ENCODE data around the gene RORC.
"Not testable (repeated sequence)": the region's sequence is repeated elsewhere in the genome, so short reads cannot be mapped to it uniquely, and the experiment has no call there.

RORC gene

DNA sequence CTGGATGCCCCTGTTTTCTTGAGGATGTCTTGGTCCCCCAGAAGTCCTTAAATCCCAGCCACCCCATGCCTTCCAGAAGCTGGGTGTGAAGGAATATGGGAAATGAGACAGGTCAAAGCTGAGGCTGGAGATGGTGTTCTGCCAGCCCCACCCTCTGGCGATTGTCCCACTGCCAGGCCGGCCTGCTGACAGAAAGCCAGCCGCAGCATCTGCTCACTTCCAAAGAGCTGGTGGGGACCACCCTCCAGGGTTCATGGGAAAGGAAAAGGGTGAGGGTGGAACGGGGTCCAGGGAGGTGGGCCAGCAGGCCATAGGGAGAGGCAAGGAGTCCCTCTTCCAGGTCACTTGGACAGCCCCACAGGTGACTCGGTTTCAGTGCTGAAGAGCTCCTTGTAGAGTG is 24.5 kb downstream of the RORC start:
- DNase-seq, result peak in 1 of 56 donors; percentile 16

DNA sequence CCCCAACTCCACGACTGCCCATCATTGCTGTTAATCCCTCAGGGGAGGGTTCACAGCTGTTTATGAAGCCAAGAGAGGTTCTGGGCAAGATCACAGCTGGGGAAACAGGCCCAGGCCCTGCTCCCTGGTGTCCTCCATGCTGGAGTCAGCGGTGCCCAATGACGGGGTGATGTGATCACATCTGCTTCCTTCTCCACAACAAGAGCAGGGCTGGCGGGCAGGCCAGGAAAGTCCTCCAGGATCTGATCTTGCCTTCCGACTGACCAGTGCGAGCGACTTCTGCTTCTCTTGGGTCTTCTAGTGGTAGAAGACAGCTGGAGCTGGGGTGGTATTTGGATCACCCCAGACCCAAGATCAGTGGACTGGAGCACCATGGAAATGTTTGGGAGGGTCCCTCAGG is 25.4 kb downstream of the RORC start:
- no peak for DNase-seq

DNA sequence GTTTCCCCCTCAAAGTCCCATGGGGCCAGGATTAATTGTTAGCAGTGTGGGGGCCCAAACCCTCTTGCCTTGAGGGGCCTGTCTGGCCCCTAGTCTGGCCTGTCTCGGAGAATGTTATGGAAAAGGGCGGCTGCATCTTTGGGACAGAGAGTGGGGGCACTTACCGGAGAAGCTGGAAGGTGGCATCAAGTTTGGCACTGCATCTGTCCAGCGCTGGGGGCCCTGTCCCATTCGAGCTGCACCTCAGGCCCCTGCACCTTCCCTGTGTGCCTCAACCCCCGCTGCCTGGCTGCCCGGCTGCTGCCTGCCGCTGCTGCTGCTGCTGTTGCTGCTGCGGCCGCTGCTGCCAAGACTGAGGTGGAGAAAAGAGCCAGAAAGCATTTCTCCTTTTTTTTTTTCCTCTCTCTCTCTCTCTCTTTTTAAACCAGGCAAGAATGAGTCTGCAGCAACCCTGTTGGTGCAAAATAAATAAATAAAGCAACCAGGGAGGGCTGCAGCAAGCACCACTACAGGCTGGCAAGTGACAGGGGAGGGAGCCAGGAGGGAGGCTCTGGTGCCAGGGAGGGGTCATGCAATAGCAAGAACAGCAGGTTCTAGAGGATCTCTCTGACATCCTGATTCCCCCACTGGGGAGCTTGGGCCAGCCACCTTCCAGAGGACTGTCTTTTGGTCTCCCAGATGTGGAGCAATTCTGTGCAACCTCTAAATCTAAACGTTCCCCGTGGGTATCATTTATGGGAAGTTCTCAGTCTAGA is 26.4 kb downstream of the RORC start, which contains the start of gene LINGO4:
Gene LINGO4, minus strand, starts transcription at position 354 of the 755 bp plus-strand sequence. CDS start 2,715 bp downstream, outside the sequence.
- no peak for DNase-seq

DNA sequence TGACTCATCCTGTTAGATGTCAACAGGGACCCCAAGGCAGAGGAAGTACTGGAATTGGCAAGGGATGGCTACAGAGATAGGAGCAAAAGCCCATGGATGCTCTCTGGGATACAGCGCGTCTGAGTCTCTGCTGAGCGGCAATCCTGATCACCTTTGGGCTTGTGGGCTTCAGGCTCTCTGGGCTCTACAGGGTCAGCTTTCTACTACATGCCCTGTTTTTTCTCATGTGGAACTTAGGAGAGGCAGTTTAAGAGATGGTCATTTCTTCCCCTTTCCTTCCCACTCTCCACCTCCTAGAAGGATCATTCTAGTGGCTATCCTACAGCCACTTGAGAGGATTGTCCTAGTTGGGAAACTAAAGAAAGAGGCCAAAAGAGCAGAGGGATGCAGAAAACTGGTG is 27.7 kb downstream of the RORC start:
- DNase-seq, result no peak

DNA sequence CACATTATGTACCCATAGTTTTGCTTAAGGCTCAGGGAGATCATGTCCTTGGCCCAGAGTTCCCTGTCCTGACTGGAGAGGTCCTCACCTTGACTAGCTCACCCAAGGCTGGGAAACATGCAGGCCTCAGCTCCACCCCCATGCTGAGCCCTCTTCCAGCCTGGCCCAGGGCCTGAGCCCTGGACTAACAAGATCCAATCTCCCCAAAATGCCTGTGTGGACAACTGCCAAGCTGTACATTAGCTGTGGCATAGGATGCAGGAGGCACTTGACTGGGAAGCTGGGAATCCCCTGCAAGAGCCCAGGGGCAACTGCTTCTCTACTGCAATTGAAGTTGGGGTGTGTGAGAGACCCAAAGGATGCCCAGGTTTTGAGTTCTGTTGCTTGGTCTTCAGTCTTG is 28.4 kb downstream of the RORC start:
- no peak for DNase-seq

DNA sequence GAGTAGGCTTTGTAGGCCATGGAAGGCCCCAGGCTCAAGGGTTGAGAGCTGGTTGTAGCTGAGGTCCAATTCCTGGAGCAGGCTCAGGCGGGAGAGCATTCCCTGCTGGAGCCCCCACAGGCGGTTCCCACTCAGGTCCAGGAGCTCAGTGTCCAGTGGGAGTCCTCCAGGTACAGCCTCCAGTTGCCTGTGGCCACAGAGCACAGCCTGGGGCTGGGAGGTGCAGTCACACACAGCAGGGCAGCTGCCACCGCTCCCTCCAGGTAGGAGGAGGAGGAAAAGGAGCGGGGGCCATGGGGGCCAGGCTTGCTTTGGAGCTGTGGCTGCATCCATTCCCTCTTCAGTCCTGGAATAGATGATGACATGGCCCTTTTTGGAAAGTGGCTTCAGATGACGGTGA is 29.2 kb downstream of the RORC start:
- no peak for DNase-seq

DNA sequence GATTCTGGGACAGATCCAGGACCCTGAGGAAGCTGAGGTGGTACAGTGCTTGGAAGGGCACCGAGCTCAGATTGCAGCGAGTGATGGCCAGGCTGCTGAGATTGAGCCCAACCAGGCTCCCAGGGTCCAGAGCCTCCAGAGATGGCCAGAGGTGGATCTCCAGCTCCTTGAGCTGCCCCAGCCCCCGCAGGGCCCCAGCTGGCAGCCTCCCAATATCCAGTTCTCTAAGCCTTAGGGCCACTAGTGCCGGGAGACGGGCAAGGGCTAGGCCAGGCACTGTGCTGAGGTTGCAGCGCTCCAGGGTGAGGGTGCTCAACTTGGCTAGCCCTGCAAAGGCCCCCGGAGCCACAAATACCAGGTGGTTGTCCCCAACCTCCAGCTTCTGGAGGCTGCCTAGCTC is 29.8 kb downstream of the RORC start:
- DNase-seq, result no peak

DNA sequence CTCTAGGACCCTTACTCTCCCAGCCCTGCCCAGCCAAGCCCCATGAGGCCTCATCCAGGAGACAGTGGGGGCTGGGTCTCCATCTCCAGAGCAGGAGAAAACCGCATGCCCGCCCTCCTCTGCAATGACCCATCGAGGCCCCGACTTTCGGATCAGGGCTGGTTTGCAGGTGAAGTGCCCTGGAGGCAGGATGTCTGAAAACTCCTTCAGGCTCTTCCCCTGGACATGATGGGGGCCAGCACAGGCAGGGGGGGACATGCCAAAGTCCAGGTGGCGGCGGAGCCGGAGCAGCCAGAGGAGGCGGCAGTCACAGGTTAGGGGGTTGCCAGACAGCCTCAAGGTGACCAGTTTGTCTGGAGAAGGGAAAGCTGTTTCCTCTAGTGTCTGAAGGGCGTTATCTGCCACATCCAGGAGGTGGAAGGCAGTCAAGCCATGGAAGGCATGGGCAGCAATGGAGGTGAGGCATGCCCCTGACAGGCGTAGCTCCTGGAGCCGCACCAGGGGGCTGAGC is 30.2 kb downstream of the RORC start:
- DNase-seq, result no peak

DNA sequence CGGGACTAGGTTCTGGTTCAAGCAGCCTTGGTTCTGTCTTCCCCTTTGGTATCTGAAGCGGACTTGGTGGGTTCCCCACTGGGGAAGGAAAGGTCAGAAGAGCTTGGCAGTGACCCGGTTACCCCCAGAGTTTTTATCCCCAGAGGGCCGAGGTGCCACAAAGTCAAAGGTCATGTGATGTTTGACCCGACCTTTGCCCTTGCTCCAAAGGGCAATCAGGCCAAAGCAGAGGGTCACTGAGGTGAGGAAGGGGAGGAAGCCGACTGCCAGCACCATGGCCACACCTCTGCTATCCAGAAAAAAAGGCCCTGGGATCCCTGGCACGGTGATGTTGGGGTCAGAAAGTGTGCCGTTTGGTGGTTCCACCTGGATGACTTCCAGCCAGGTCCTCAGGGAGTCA is 30.8 kb downstream of the RORC start:
- no peak for DNase-seq

DNA sequence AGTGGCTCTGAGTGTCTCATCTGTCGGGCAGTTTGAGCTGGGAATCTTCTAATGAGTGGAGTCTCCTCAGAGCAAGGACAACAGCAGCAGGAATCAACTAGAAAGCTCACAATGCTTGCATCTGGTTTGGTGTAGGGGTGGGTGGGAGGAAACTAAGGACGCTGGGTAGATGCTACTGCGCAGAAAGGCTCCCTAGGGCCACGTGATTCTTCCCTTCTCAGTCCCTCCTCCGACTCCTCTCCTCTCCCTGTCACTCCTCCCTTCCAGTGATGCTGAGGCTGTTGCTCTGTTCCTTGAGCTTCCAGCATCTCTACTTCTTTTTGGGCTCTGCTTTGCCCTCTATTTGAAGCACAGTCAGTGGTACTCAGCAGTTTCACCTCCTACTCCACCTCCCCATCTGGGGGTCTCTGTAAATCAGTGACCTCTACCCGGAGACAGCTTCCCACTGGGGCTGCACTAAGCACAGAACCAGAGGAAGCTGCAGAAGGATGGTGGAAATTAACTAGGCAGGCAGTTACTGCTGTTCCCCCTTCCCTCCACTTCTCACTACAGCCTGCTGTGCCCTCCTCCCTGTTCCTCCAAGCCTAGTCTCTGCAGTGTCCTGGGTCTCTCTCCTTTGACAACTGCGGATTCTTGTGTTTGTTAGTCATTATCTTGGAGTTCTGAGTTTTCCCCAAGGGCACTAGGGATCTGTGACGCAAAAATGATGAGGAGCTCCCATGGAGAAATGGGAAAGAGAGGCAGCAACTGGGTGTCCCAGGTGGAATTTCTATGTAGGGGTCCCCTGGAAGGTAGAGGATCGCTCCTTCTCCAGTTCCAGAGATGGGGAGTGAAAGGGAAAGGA is 32.2 kb downstream of the RORC start:
- peak in 2 of 56 donors; percentile 5 to 39 for DNase-seq

DNA sequence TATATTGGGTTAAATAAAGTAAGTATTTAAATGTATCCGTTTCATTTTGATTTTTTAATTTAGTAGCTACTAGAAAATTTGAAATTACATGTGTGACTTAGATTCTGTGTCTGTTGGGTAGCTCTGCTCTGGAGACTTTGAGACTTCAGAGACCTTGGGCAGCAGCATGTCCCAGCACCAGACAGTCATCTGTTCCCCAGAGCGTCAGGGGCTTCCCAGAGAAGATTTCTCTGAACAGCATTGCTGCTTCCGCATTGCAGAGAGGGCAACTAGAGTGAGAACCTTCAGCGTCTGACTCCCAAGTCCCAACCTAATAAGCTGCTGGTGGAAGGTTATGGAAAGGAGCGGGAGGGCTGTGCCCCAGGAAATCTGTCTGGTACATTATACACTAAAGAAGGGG is 33.0 kb downstream of the RORC start:
- no peak for DNase-seq

DNA sequence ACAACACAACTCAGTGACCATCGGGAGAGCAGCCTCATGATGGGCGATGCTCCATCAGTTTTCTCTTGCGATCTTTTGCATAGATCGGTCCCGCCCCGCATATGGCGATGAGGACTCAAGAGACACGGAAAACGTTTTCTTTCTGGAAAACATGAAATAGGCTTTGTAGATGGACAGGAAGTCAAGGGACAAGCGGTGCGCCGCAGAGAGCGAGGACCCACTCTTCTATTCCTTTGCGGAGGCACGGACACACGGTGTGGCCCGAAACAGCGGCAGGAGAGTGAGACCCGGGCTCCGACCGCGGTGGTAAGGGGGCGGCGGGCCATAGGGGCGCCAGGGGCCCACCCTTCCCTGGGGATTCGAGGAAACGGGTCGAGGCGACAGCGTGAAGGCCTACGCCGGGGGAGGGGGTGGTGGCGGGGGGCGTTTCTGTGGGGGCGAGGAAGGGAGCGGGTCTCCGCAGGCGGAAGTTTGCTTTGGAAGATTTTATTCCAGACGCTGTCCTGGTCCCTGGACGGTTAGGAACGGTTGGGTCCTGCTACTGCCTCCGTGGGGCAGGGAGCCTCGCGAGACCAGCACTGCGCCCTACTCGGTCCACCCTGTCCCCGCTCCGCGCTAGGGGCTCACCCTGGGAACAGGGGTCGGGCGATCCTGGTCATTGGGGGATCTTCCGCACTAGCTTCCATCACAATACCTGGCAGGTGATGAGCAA is 40.5 kb downstream of the RORC start:
- DNase-seq, result peak in 5 of 56 donors; percentile 13 to 43 (median 22)

DNA sequence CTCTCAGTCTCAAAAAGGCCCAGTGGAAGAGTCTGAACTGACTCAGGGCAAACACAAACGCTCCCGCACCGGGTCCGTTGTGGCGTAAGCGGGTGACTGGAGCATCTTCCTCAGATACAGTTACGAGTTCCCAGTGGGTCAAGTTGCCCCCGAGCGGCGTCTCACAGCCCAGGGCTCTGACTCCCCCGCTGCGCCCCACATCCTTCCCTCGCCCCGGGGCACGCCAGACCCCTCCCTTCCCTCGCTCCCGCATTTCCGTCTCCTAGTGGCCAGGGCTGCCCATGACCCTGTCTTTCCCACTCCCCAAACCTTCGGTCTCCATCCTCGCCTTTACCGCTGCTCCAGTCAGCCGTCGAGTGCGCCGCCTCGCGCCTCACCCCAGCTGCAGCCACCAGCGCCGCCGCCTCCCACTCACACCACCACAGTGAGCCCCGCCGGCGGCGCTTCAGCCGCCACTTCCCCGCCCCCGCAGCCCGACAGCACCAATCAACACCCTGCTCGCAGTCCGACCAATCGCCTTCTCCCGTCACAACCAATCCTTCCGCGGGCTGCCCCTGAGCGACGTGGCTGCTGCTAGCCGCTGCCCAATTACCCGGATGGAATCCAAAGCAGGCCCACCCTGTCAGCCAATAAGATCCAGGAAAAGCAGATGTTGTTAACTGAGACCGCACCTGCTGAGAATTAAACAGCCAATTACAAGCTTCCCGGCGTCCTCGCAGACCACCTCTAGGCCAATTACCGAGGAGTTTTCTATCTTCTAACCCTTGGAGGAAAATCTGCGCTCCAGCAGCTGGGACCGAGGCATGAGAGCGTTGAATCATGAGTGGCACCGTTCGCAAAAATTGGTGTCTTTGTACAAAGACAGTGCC is 41.3 kb downstream of the RORC start, which contains the start of gene TDRKH:
Gene TDRKH, minus strand, starts transcription at position 430 of the 869 bp plus-strand sequence. CDS start 7,478 bp downstream, outside the sequence.
- peak; percentile 62 to 99 (median 98) for DNase-seq

DNA sequence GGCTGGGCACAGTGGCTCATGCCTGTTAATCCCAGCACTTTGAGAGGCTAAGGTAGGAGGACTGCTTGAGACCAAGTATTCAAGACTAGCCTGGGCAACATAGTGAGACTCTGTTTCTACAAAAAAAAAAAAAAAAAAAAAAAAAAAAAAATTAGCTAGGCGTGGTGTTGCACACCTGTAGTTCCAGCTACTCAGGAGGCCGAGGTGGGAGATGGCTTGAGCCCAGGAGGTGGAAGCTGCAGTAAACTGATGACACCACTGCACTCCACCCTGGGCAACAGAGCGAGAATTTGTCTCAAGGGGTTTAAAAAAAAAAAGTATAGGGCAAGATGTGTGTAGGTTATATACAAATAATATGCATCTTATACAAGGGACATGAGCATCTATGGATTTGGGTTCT is 43.9 kb downstream of the RORC start:
- no peak for DNase-seq

DNA sequence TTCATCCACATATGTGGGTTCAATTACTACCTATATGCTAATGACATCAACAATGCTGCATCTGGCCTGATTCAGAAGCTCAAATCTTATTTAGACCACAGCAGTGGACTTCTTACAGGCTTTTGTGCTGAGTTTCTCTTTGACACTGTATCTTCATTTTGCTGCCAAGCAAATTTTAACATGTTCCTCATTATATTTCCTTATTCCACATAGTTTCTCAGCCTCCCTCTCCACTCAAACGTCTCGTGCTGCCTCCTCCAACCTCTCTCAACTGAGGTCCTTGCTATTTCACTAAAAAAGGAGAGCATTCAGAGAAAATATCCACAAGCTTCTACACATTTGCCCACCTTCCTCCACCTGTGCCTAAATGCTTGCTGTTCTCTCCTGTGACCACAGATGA is 47.8 kb downstream of the RORC start:
- DNase-seq, result no peak

DNA sequence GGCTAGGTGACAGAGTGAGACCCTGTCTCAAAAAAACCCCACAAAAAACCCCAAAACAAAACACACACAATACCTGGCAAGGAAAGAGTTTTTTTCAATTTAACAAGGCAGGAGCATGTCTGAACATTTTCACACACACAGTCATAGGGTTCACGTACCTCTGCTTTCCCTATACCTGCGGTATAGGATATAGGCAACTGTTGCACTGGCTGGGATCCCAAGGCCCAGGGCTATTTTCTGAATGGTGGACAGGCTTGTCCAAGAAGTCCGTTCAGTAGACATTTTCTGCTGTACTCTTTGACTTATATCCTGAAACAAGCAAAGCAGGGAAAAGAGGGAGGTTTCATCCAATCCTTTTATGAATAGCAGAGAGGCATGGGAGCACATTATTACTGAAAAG is 48.9 kb downstream of the RORC start:
- no peak for DNase-seq

DNA sequence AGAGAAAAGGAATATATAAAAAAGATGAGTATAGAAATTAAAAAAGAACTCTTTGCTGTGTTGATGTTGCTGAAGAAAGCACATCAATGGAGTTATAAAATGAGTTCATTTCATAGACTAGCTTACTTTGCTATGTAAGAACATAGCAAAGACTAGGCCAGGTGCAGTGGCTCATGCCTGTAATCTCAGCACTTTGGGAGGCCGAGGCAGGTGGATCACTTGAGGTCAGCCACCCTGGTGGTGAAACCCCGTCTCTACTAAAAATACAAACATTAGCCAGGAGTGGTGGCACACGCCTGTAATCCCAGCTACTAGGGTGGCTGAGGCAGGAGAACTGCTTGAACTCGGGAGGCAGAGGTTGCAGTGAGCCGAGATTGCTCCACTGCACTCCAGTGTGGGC is 49.6 kb downstream of the RORC start:
- DNase-seq, result not testable (repeated sequence)

DNA sequence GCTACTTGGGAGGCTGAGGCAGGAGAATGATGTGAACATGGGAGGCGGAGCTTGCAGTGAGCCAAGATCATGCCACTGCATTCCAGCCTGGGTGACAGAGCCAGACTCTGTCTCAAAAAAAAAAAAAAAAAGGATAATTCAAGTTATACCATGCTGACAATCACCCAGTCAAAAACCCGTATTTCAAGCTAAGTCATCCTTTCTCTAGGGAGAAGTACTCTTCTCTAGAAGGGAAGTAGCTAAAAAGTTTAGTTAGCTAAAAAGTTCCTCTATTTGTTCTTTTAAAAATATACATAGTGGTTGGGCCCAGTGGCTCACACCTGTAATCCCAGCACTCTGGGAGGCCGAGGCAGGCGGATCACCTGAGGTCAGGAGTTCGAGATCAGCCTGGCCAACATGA is 50.9 kb downstream of the RORC start:
- DNase-seq, result not testable (repeated sequence)

DNA sequence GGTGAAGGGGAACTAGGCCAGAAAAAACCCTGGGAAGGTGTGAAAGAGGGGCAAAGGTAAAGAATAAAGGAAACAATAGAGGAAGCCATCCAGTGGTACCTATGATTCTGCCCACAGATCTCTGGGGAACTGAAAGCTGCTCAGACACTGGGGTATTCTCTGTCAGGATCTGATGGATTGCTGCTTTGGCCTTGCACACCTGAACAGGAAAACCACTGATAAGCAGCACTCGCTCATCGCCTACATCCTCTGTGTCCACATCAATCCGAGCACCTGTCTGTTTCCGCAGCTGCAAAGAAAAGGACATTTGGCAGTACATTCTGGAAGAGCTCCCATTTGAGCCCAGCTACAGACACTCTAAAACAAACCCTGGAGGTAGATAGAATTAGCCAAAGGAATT is 51.8 kb downstream of the RORC start:
- DNase-seq, result no peak

DNA sequence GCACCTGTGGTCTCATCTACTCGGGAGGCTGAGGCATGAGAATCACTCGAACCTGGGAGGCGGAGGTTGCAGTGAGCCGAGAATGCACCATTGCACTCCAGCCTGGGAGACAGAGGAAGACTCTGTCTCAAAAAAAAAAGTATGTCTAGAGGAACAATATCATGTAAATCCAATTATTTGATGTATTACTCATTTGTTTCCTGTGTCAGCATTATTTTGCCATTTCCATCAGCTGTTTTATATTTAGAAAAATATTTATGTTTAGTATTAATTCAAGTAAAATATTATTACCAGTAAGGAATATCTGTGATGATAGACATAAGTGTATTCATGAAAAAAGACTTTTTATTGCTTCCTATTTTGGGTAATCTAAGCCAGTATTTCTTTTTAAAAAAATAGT is 54.3 kb downstream of the RORC start:
- no peak for DNase-seq

DNA sequence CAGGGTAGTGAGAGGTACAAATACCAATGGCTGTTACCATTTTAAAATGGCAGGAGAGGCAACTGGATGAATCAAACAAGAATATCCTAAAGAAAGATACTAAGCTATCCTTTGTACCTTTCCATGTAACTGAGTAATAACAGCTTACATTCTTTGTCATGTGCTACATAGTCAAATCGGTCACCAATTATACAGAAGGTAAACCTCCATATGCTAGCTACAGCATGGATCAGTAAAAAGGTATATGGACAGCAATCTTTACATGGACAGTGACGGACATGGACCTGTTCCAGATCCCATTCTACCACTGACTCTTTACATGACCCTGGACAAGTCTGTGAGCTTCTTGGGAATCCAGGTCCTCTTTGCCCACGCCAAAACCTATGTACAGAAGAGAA is 54.9 kb downstream of the RORC start:
- no peak for DNase-seq

All from amygdala (tissue), 56 donors.